HG03139 (cell line): ENCODE data around the gene NDUFA8.

Experiments
- ATAC-seq: cut with Tn5 transposase; IDR thresholded peaks from one replicate; pipeline ENCODE4 v1.9.1; 2021; ENCODE audit not compliant: unreplicated experiment

NDUFA8 gene

GRCh38 chr9:122186301-122186700 is 26.7 kb upstream of the NDUFA8 start:
- no peak for ATAC-seq

DNA sequence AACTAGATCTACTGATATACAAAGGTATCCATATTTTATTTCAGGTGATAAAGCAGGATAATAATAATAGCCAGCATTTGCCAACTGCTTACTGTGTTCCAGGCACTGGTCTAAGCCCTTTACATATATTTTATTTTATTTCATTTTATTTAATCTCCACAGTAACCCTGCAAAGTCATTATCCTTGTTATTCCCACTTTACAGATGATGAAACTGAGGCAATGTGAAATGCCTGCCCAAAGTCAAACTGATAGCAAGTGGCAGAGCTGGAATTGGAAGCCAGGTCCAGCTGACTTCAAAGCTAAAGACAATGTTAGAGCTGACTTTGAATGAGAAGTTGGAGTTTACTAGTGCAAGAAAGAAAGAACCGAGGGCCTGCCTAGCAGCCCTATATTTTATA is 25.0 kb upstream of the NDUFA8 start:
- ATAC-seq: no peak

- no peak for ATAC-seq
Measured at GRCh38 chr9:122183501-122183900, 23.9 kb upstream of the NDUFA8 start.

DNA sequence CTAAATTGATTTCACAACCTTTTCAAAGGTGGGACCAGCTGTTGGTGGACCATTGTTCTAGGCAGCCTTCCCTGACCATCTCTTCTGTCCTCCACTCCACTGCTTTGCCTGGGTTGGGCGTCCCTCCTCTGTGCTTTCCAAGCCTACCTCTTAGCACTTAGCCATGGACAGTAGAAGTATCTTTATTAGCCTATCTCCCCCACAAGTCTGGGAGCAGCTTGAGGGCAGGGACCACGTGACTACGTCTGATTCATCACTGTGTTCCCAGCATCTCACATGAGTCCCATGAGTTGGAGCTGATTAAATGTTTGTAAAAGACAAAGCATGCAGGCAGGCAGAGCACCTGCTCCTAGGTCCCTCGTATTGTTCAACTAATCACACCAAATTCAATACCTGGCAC is 21.1 kb upstream of the NDUFA8 start:
- ATAC-seq: no peak

- ATAC-seq: no peak
Measured at GRCh38 chr9:122179690-122180074, 20.1 kb upstream of the NDUFA8 start.

GRCh38 chr9:122179054-122179689 is 19.6 kb upstream of the NDUFA8 start:
- ATAC-seq: no peak

GRCh38 chr9:122176916-122177315 is 17.3 kb upstream of the NDUFA8 start:
- no peak for ATAC-seq

- no peak for ATAC-seq
Measured at GRCh38 chr9:122173670-122174069, 14.1 kb upstream of the NDUFA8 start.

GRCh38 chr9:122172131-122172530 is 12.6 kb upstream of the NDUFA8 start:
- ATAC-seq: no peak

GRCh38 chr9:122168356-122168755 is 8.8 kb upstream of the NDUFA8 start:
- ATAC-seq: no peak

- no peak for ATAC-seq
Measured at GRCh38 chr9:122164286-122164685, 4.7 kb upstream of the NDUFA8 start.

DNA sequence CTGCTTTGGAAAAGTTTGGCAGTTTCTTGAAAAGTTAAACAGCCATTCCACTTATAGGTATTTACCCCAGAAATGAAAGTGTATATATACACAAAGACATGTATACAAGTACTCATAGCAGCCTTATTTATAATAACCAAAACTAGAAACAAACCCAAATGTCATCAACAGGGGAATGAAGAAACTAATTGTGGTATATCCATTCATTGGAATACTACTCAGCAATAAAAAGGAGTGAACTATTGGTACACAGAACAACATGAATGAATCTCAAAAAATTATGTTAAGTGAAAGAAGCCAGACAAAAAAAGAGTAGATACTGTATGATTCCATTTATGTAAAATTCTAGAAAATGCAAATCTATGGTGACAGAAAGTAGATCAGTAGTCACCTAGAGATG is 2.8 kb upstream of the NDUFA8 start:
- no peak for ATAC-seq

DNA sequence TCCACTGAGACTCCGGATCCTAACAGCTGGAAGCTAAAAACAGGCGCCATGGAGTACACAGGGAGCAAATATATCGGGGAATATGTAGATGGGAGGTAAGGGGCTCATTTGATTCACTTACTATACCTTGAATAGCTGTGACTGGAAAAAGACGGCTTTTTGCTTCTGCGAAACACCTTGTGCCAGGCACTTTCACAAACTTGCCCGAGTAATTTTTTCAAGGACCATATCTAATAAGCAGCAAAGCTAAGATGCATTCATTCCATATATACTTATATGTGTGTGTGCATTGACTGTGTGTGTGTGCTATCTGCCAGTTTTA is 307 bp upstream of the NDUFA8 start:
- ATAC-seq: no peak

DNA sequence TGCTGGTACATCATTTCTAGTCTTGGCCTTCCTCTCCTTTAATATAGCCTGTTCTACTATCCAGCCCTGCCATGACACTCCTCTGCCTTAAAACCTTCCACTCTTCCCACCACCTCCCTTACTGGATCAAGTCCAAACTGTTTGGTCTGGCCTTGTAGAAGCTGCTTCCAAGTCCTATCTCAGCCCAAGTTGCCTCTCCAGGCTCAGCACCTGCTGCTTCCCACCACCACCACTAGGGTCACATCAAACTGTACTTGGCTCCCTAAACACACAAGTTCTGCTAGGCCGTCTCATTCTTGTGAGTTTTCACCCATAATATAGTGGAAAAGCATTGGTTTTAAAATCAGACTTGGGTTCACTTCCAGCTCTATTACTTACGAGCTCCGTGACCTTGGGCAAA is 1.4 kb downstream of the NDUFA8 start:
- ATAC-seq: peak; percentile 50

DNA sequence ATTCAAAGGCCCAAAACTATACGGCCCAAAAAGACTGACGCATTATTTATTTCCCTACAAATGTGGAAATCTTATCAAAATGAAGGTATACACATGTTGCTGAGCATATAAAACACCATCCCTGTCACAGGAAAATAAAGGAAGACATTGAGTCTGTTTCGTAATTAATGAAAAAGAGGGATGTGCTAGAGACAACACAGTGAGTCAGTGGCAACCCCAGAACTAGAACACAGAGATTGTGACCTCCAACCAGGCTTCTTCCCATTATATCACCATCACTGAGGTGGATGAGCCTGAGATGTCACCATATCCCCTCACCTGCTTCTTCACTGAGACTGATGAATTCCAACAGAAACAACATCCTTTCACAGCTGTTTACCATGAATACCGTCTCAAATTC is 3.8 kb downstream of the NDUFA8 start:
- ATAC-seq: no peak

- no peak for ATAC-seq
Measured at GRCh38 chr9:122151267-122151828, 8.2 kb downstream of the NDUFA8 start.

GRCh38 chr9:122145592-122145863 is 14.1 kb downstream of the NDUFA8 start:
- ATAC-seq: no peak

DNA sequence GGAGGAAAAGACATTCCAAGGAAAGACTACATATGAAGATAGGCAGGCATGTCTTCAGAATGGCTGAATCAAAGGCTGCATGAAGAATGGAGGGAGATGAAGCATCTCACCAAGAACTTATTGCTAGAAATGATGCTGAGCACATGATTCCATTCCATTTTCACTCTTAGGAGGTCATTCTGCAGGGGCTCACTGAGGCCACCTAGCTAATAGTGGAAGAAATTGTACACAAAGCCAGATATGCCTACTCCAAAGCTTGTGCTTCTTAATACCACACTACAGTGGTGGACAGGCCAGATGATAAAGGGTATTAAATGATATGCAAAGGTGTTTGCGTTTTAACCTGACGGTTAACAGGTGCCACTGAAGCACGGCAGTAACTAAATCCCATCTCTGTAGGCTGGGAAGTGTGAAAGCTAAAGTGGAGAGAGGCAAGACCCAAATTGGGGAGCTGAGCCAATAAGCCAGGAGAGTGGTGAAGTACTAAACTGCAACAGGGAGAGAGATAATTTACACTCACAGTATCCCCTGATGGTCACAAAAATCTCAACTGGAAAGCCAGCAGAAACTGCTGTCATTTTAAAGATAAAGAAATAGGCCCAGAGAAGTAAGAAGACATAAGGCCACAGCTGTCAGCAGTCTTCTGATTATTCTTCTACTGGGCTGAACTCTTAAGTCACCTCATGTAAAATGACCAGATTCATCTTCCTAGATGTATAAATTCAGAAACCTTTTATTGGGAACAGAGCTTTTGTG is 14.6 kb downstream of the NDUFA8 start:
- no peak for ATAC-seq

GRCh38 chr9:122143876-122144405 is 15.6 kb downstream of the NDUFA8 start:
- no peak for ATAC-seq

- no peak for ATAC-seq
Measured at GRCh38 chr9:122143296-122143695, 16.3 kb downstream of the NDUFA8 start.

GRCh38 chr9:122141671-122142070 is 17.9 kb downstream of the NDUFA8 start:
- ATAC-seq: no peak

GRCh38 chr9:122140368-122141193 is 19.0 kb downstream of the NDUFA8 start:
- ATAC-seq: no peak
